A549 (cell line): ENCODE results near the gene TMEM273. TPM values are rescaled to one million over a fixed set of nuclear protein-coding genes. Genes with fewer than 3 reads are reported as not detected.

Experiments used
- ATAC-seq, 2 experiments: fragments of 200-7000 bp in 1 of 2; fragments of >200 bp in 1 of 2; cut with Nextera tagmentation in 1 of 2; cut with Tn5 transposase in 1 of 2; 3 replicates each; pipeline versions ENCODE4 v1.8.0 to v1.9.1; 2018 to 2020; ENCODE audit warnings: mild to moderate bottlenecking in 1 of 2, moderate library complexity in 1 of 2
- CTCF ChIA-PET: fragments of 300-600 bp; sonication (Branson Sonifier 250); formaldehyde crosslinking; extraction: SDS; loops from one replicate; lab custom pipeline; 2021; ENCODE audit warnings: antibody characterized with exemption, inconsistent platforms; lab: Yijun Ruan, JAX
- POLR2A ChIA-PET: fragments of 350-600 bp; formaldehyde crosslinking; extraction: SDS; loops from one replicate; lab custom pipeline; 2021; ENCODE audit warnings: antibody characterized with exemption, inconsistent platforms; lab: Yijun Ruan, JAX
- DNase-seq, 2 experiments: peaks; one replicate each; pipeline versions ENCODE4 v3.0.0 to v3.0.0-alpha.2; 2011 to 2016; ENCODE audit warnings: low read depth in 1 of 2, low spot score in 1 of 2
- FAIRE-seq: peaks from 2 replicates; lab custom pipeline; 2011; peaks lifted over from hg19 to GRCh38; lab: Jason Lieb, UNC
- H3K27ac ChIP-seq, 2 experiments: fragments of >200 bp; sonication (Bioruptor Twin); formaldehyde crosslinking; 3 replicates each; pipeline ENCODE4 v1.5.1; 2016 to 2017
- H3K4me1 ChIP-seq: fragments of >200 bp; sonication (Bioruptor Twin); formaldehyde crosslinking; 3 replicates; pipeline ENCODE4 v1.6.1; 2016
- H3K4me2 ChIP-seq: fragments of >200 bp; sonication (Bioruptor Twin); formaldehyde crosslinking; 3 replicates; pipeline ENCODE4 v1.6.1; 2016
- H3K4me3 ChIP-seq: fragments of >200 bp; sonication (Bioruptor Twin); formaldehyde crosslinking; 3 replicates; pipeline ENCODE4 v1.5.1; 2016
- H3K9me3 ChIP-seq: fragments of >200 bp; sonication (Bioruptor Twin); formaldehyde crosslinking; 3 replicates; pipeline ENCODE4 v1.6.1; 2016
- ATOH8 ChIP-seq: fragments of 250-450 bp; sonication (Bioruptor Pico); IDR thresholded peaks from 2 replicates; pipeline ENCODE4 v1.5.0; 2020; ENCODE audit warnings: low read depth, mild to moderate bottlenecking, moderate library complexity
- CBX8 ChIP-seq: fragments of 200-600 bp; sonication (generic); IDR thresholded peaks from 2 replicates; pipeline ENCODE4 v1.6.1; 2016
- CEBPB ChIP-seq, 2 experiments: fragments of >200 bp in 1 of 2; sonication (Bioruptor Twin) in 1 of 2; formaldehyde crosslinking in 1 of 2; IDR thresholded peaks; 2 replicates each; pipeline ENCODE4 v1.6.1; 2012 to 2016
- CHD2 ChIP-seq: fragments of 150-350 bp; IDR thresholded peaks from 2 replicates; pipeline ENCODE4 v1.6.1; 2014; ENCODE audit warnings: low read length; ENCODE audit not compliant: partially characterized antibody
- EP300 ChIP-seq, 2 experiments: fragments of >200 bp; sonication (Bioruptor Twin); formaldehyde crosslinking; IDR thresholded peaks; 2 replicates in 1 of 2; 3 replicates in 1 of 2; pipeline ENCODE4 v1.6.1; 2016 to 2017
- ESRRA ChIP-seq: fragments of 150-350 bp; IDR thresholded peaks from 2 replicates; pipeline ENCODE4 v1.6.1; 2014; ENCODE audit warnings: mild to moderate bottlenecking, low read length, borderline replicate concordance
- HOXA7 ChIP-seq: fragments of 250-450 bp; sonication (Bioruptor Pico); IDR thresholded peaks from 2 replicates; pipeline ENCODE4 v1.5.0; 2020; ENCODE audit warnings: mild to moderate bottlenecking, moderate library complexity
- JUNB ChIP-seq: fragments of >200 bp; sonication (Bioruptor Twin); formaldehyde crosslinking; IDR thresholded peaks from 2 replicates; pipeline ENCODE4 v1.6.1; 2016
- POLR2A ChIP-seq: IDR thresholded peaks from 2 replicates; pipeline ENCODE4 v1.6.1; 2012; ENCODE audit warnings: mild to moderate bottlenecking, low read length
- REST ChIP-seq: fragments of 200-600 bp; sonication (generic); IDR thresholded peaks from 2 replicates; pipeline ENCODE4 v1.6.1; 2016; ENCODE audit warnings: antibody characterized with exemption, mild to moderate bottlenecking, moderate library complexity
- ZC3H11A ChIP-seq: fragments of 450-650 bp; IDR thresholded peaks from 2 replicates; pipeline ENCODE4 v1.6.1; 2014; ENCODE audit warnings: antibody characterized with exemption, mild to moderate bottlenecking
- ZNF302 ChIP-seq: fragments of 250-450 bp; sonication (Bioruptor Pico); IDR thresholded peaks from 2 replicates; pipeline ENCODE4 v1.9.0; 2021; ENCODE audit warnings: inconsistent platforms, mild to moderate bottlenecking, moderate library complexity
- WGBS: methylation state at CpG from one replicate; pipeline ENCODE4 v1.1.6; 2017; ENCODE audit errors: missing lambda C conversion rate; 5-methylcytosine and 5-hydroxymethylcytosine counted together
- polyA plus RNA-seq, 4 experiments: library from polyadenylated mRNA; depleted of rRNA in 3 of 4; stranded (reverse); fragments of >200 nt; fragmentation: RNase III in 1 of 4; extraction: RNeasy Plus Mini Kit Qiagen cat#74134 plus additional on column Dnase treatment in 1 of 4; gene quantifications; 2 replicates in 3 of 4; 3 replicates in 1 of 4; pipeline ENCODE4 v1.2.3, GENCODE V29; 2011 to 2017
- TF ChIP-seq, protein P1 (sequence below): IDR thresholded peaks from 2 replicates; pipeline ENCODE4 v1.6.1; 2012
- TF ChIP-seq, protein P2 (sequence below): fragments of 450-650 bp; IDR thresholded peaks from 2 replicates; pipeline ENCODE4 v1.6.1; 2014; ENCODE audit warnings: antibody characterized with exemption

TMEM273 gene
- polyA plus RNA-seq, 2 of the 4 experiments (the other 2 are of a cell fraction): not detected

GRCh38 chr10:49129376-49129775 is 58.8 kb downstream of the TMEM273 start:
- H3K4me1 ChIP-seq: no peaks in the 10 kb centered on the region
- DNase-seq (no peak), FAIRE-seq (no peak), ATAC-seq (no peak)
- ChIA-PET POLR2A (no interaction called here), CTCF (no interaction called here)
- 0% methylated on average over 1 of the region's 1 CpG for WGBS
- no peak for TF ChIP-seq REST
- TF ChIP-seq HOXA7: no peak
- TF ChIP-seq POLR2A: no peak
- TF ChIP-seq CEBPB (IDR thresholded peaks at IDR 0.05): no peak
- no peak for TF ChIP-seq ZNF302
- H3K4me3 ChIP-seq: no peak overlapping the region
- H3K9me3 ChIP-seq: no peaks in the 10 kb centered on the region
- no peak overlapping the region for H3K27ac ChIP-seq
- H3K4me2 ChIP-seq: no peak overlapping the region

DNA sequence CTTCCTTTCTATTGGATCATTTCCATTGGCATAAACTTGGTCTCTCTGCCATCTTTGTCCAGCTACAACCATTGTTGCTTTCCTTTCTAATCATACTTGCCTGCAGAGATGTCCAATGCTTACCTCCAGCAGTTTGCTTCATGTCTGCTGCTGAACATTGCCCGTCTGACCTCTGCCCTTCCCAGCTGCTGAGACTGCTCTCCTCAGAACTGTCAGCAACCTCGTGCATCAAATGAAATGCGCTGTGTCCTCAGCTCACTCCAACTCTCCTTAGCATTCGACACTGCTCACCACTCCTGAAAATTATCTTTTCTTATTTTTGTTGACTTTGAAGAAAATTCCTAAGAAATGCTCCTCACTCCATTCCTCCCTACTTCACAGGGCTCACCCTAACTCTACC is 59.3 kb downstream of the TMEM273 start:
- no peak for DNase-seq
- ChIA-PET CTCF (interaction anchor here (0.9 kb wide), 1 partner anchor 11 kb away, joined by 3 read pairs; no protein-coding TSS in a partner anchor), POLR2A (no interaction called here)
- Histone ChIP-seq H3K4me1 (no peaks in the 10 kb centered on the region), H3K27ac (no peak overlapping the region), H3K9me3 (no peaks in the 10 kb centered on the region), H3K4me3 (no peak overlapping the region), H3K4me2 (no peak overlapping the region)
- no peak for FAIRE-seq
- TF ChIP-seq CHD2 (no peak), JUNB (no peak), EP300 (IDR thresholded peaks at IDR 0.05) (no peak), CBX8 (no peak), CEBPB (IDR thresholded peaks at IDR 0.05) (no peak), ZC3H11A (no peak)
- TF ChIP-seq, protein P1, sequence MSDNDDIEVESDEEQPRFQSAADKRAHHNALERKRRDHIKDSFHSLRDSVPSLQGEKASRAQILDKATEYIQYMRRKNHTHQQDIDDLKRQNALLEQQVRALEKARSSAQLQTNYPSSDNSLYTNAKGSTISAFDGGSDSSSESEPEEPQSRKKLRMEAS: no peak
- WGBS: 7% methylated on average over 4 of the region's 4 CpGs
- ATAC-seq: no peak

DNA sequence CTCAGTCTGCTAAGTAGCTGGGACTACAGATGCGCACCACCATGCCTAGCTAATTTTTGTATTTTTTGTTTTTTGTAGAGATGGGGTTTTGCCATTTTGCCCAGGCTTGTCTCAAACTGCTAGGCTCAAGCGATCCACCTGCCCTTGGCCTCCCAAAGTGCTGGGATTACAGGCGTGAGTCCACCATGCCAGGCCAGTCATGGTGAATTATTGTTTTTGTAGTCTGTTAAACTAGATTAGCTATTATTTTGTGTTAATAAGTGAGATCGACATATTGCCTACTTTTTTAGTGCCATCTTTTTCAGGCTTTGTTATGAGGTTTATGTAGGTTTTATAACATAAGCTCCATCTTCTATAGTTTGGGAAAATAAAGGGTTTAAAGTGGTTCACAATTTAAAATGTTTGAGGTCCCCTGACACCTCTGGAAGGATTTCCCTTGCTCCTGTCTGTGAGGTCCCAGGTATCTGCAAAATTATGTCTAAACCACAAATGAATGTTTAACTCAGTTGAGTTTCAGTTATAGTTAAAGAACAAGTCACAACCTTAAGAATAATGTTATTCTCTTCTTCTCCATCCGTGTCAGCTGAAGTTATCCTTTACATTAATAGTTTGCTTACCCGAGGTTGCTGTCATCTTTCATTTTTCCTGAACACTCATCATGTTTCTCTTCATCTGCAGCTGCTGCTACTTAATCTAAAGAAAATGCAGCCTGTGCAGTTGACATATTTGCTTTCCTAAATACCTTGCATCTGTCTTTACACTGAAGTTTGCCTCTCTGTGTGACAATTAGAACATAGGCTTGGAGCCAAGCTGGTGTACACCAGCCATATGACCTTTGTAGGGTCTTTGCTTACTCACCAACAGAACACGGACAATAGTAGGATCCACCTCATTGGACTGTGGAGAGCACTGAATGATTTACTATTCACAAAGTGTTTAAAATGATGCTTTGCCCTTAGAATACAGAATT is 63.9 kb downstream of the TMEM273 start:
- no peak for DNase-seq

GRCh38 chr10:49120911-49121310 is 67.3 kb downstream of the TMEM273 start:
- Histone ChIP-seq H3K4me2 (no peak overlapping the region), H3K4me1 (no peaks in the 10 kb centered on the region), H3K9me3 (no peaks in the 10 kb centered on the region), H3K4me3 (no peak overlapping the region), H3K27ac (no peak overlapping the region)
- ChIA-PET POLR2A (no interaction called here), CTCF (interaction anchor here (1.1 to 1.3 kb wide), 2 partner anchors 19 to 43 kb away, joined by 3 to 5 read pairs; no protein-coding TSS in a partner anchor)
- WGBS: 26% methylated on average over 3 of the region's 3 CpGs
- ATAC-seq (no peak), FAIRE-seq (no peak), DNase-seq (no peak)
- TF ChIP-seq EP300 (IDR thresholded peaks at IDR 0.05) (no peak), ESRRA (no peak)
- TF ChIP-seq, protein P2, sequence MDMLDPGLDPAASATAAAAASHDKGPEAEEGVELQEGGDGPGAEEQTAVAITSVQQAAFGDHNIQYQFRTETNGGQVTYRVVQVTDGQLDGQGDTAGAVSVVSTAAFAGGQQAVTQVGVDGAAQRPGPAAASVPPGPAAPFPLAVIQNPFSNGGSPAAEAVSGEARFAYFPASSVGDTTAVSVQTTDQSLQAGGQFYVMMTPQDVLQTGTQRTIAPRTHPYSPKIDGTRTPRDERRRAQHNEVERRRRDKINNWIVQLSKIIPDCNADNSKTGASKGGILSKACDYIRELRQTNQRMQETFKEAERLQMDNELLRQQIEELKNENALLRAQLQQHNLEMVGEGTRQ: no peak

More for the DNA sequence above, 63.9 kb downstream of the TMEM273 start:
- Histone ChIP-seq H3K4me3 (no peak overlapping the region), H3K4me1 (no peaks in the 10 kb centered on the region), H3K4me2 (no peak overlapping the region), H3K9me3 (no peaks in the 10 kb centered on the region), H3K27ac (no peak overlapping the region)
- FAIRE-seq (no peak), ATAC-seq (no peak)
- CTCF ChIA-PET: interaction anchor here (1.4 kb wide), 1 partner anchor 468 kb away, joined by 6 read pairs; no protein-coding TSS in a partner anchor
- TF ChIP-seq ATOH8 (CRISPR knock-in tag) (no peak), POLR2A (no peak), HOXA7 (no peak)
- 30% methylated on average over 7 of the region's 7 CpGs for WGBS
- POLR2A ChIA-PET: no interaction called here
